ENCODE results near the gene ARFIP2.
"Not testable (repeated sequence)": the region's sequence is repeated elsewhere in the genome, so short reads cannot be mapped to it uniquely, and the experiment has no call there.

The ARFIP2 gene

GRCh38 chr11:6481012-6481923, at the start of gene ARFIP2, which contains the start of gene TIMM10B:
ARFIP2 (minus strand) TSS chr11:6481331; CDS start chr11:6480421, 910 bp downstream.
TIMM10B (plus strand) TSS chr11:6481501; CDS start chr11:6481517, 16 bp downstream.
- peak; percentile 90 to 92 for DNase-seq (ENCODE audit: low read depth in 2 of 2)

- no peak for DNase-seq (ENCODE audit: low read depth in 2 of 2)
Measured at GRCh38 chr11:6530848-6531247, 49.7 kb upstream of the ARFIP2 start.

- no peak for DNase-seq (ENCODE audit: low read depth in 2 of 2)
Measured at GRCh38 chr11:6529266-6529665, 48.1 kb upstream of the ARFIP2 start.

- no peak for DNase-seq (ENCODE audit: low read depth in 2 of 2)
Measured at GRCh38 chr11:6526411-6527135, 45.4 kb upstream of the ARFIP2 start.

GRCh38 chr11:6523253-6523652, 42.1 kb upstream of the ARFIP2 start:
- DNase-seq (ENCODE audit: low read depth in 2 of 2): no peak

GRCh38 chr11:6521946-6522345, 40.8 kb upstream of the ARFIP2 start:
- not testable (repeated sequence) for DNase-seq (ENCODE audit: low read depth in 2 of 2)

GRCh38 chr11:6520265-6520664, 39.1 kb upstream of the ARFIP2 start:
- DNase-seq (ENCODE audit: low read depth in 2 of 2): no peak

GRCh38 chr11:6516865-6517264, 35.7 kb upstream of the ARFIP2 start:
- DNase-seq (ENCODE audit: low read depth in 2 of 2): no peak

GRCh38 chr11:6505577-6506240, 24.6 kb upstream of the ARFIP2 start:
- peak in 1 of 2 donors; percentile 8 for DNase-seq (ENCODE audit: low read depth in 2 of 2)

- no peak for DNase-seq (ENCODE audit: low read depth in 2 of 2)
Measured at GRCh38 chr11:6504166-6504565, 23.0 kb upstream of the ARFIP2 start.

GRCh38 chr11:6502382-6502781, 21.3 kb upstream of the ARFIP2 start:
- no peak for DNase-seq (ENCODE audit: low read depth in 2 of 2)

- DNase-seq (ENCODE audit: low read depth in 2 of 2): no peak
Measured at GRCh38 chr11:6498544-6498943, 17.4 kb upstream of the ARFIP2 start.

GRCh38 chr11:6498121-6498520, 17.0 kb upstream of the ARFIP2 start:
- DNase-seq (ENCODE audit: low read depth in 2 of 2): no peak

GRCh38 chr11:6497069-6497839, 16.1 kb upstream of the ARFIP2 start, which contains the start of gene DNHD1:
DNHD1 (plus strand) TSS chr11:6497280; CDS start chr11:6498216, 936 bp downstream.
- DNase-seq (ENCODE audit: low read depth in 2 of 2): no peak

GRCh38 chr11:6489306-6489705, 8.2 kb upstream of the ARFIP2 start:
- DNase-seq (ENCODE audit: low read depth in 2 of 2): no peak

- no peak for DNase-seq (ENCODE audit: low read depth in 2 of 2)
Measured at GRCh38 chr11:6488821-6489220, 7.7 kb upstream of the ARFIP2 start.

- no peak for DNase-seq (ENCODE audit: low read depth in 2 of 2)
Measured at GRCh38 chr11:6488342-6488741, 7.2 kb upstream of the ARFIP2 start.

- no peak for DNase-seq (ENCODE audit: low read depth in 2 of 2)
Measured at GRCh38 chr11:6486938-6487337, 5.8 kb upstream of the ARFIP2 start.

GRCh38 chr11:6486256-6486655, 5.1 kb upstream of the ARFIP2 start:
- DNase-seq (ENCODE audit: low read depth in 2 of 2): no peak

- DNase-seq (ENCODE audit: low read depth in 2 of 2): no peak
Measured at GRCh38 chr11:6485661-6486060, 4.5 kb upstream of the ARFIP2 start.

- DNase-seq (ENCODE audit: low read depth in 2 of 2): no peak
Measured at GRCh38 chr11:6483015-6483414, 1.9 kb upstream of the ARFIP2 start.

All from stimulated activated CD4-positive, alpha-beta T cell treated with anti-CD3 and anti-CD28 coated beads, Interleukin-1b, Interleukin-23, amount 100 ng/mL, for 4 hours (primary cell).